Stimulated activated CD4-positive, alpha-beta T cell treated with anti-CD3 and anti-CD28 coated beads, Interleukin-4, amount 100 ng/mL, for 4 hours (primary cell): Measurements from ENCODE around the gene NALCN.

Experiments used
- DNase-seq, 2 experiments: peaks; one replicate each; pipeline ENCODE4 v3.0.0-alpha.2; 2020

Gene NALCN

GRCh38 chr13:101412076-101412475 lies 4.2 kb downstream of the NALCN start:
- DNase-seq: no peak

GRCh38 chr13:101408992-101409656 lies 7.2 kb downstream of the NALCN start:
- no peak for DNase-seq

- DNase-seq: no peak
Measured at GRCh38 chr13:101408154-101408553, 8.2 kb downstream of the NALCN start.

- DNase-seq: no peak
Measured at GRCh38 chr13:101406791-101407190, 9.5 kb downstream of the NALCN start.

GRCh38 chr13:101401196-101401595 lies 15.1 kb downstream of the NALCN start:
- DNase-seq: no peak

GRCh38 chr13:101399365-101399764 lies 16.9 kb downstream of the NALCN start:
- DNase-seq: no peak

GRCh38 chr13:101398920-101399319 lies 17.4 kb downstream of the NALCN start:
- no peak for DNase-seq

- no peak for DNase-seq
Measured at GRCh38 chr13:101398191-101398590, 18.1 kb downstream of the NALCN start.

GRCh38 chr13:101397742-101398141 lies 18.6 kb downstream of the NALCN start:
- DNase-seq: no peak

GRCh38 chr13:101394605-101395004 lies 21.7 kb downstream of the NALCN start:
- DNase-seq: no peak

GRCh38 chr13:101393140-101393539 lies 23.2 kb downstream of the NALCN start:
- no peak for DNase-seq

- DNase-seq: no peak
Measured at GRCh38 chr13:101390461-101390860, 25.8 kb downstream of the NALCN start.

GRCh38 chr13:101384929-101385328 lies 31.4 kb downstream of the NALCN start:
- DNase-seq: no peak

- DNase-seq: no peak
Measured at GRCh38 chr13:101383595-101383994, 32.7 kb downstream of the NALCN start.

GRCh38 chr13:101382701-101383100 lies 33.6 kb downstream of the NALCN start:
- DNase-seq: no peak

GRCh38 chr13:101382086-101382485 lies 34.2 kb downstream of the NALCN start:
- no peak for DNase-seq

- DNase-seq: no peak
Measured at GRCh38 chr13:101360525-101360924, 55.8 kb downstream of the NALCN start.

- no peak for DNase-seq
Measured at GRCh38 chr13:101354895-101355294, 61.4 kb downstream of the NALCN start.

GRCh38 chr13:101346942-101347728 lies 69.2 kb downstream of the NALCN start:
- DNase-seq: no peak

GRCh38 chr13:101346161-101346560 lies 70.1 kb downstream of the NALCN start:
- no peak for DNase-seq

- DNase-seq: no peak
Measured at GRCh38 chr13:101343128-101343787, 73.0 kb downstream of the NALCN start.

GRCh38 chr13:101341464-101341863 lies 74.8 kb downstream of the NALCN start:
- DNase-seq: no peak

GRCh38 chr13:101339202-101339601 lies 77.1 kb downstream of the NALCN start:
- DNase-seq: no peak

- no peak for DNase-seq
Measured at GRCh38 chr13:101332583-101332982, 83.7 kb downstream of the NALCN start.
